Thyroid gland (tissue), 4 donors: ENCODE measurements around the gene NAA15.

Experiments
- POLR2A ChIP-seq, 2 donors: fragments of 450-650 bp; IDR thresholded peaks; one replicate each; pipeline ENCODE4 v1.6.1; 2017; ENCODE audit warnings: antibody characterized with exemption in 2 of 2, mild to moderate bottlenecking in 2 of 2, moderate library complexity in 1 of 2
- TF ChIP-seq, protein P1 (sequence below), 6 experiments: fragments of 200-600 bp in 3 of 6; fragments of 450-650 bp in 3 of 6; sonication (generic) in 3 of 6; IDR thresholded peaks; one replicate each; pipeline ENCODE4 v1.5.1; 2016 to 2019; ENCODE audit warnings: antibody characterized with exemption in 6 of 6, mild to moderate bottlenecking in 2 of 6, inconsistent platforms in 1 of 6, moderate library complexity in 1 of 6

DNA sequence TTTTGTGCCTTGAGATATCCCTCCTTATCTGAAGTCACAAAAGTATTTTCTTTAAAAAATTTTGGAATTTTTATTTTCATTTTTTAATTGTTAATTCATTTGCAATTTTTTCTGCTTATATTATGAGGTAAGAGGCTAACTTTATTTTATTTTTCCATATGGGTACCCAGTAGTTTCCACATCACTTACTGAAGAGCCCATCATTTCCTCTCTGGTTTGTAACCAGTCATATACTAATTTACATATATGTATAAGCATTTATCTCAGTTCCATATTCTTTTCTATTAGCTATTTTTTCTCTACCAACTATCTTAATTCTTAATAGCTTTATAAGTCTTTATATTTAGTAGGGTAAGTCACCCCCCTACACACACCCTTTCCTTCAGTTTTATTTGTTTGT, 48.3 kb upstream of the NAA15 start:
- no peak for TF ChIP-seq POLR2A (IDR thresholded peaks at IDR 0.05)
- TF ChIP-seq, protein P1, sequence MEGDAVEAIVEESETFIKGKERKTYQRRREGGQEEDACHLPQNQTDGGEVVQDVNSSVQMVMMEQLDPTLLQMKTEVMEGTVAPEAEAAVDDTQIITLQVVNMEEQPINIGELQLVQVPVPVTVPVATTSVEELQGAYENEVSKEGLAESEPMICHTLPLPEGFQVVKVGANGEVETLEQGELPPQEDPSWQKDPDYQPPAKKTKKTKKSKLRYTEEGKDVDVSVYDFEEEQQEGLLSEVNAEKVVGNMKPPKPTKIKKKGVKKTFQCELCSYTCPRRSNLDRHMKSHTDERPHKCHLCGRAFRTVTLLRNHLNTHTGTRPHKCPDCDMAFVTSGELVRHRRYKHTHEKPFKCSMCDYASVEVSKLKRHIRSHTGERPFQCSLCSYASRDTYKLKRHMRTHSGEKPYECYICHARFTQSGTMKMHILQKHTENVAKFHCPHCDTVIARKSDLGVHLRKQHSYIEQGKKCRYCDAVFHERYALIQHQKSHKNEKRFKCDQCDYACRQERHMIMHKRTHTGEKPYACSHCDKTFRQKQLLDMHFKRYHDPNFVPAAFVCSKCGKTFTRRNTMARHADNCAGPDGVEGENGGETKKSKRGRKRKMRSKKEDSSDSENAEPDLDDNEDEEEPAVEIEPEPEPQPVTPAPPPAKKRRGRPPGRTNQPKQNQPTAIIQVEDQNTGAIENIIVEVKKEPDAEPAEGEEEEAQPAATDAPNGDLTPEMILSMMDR (IDR thresholded peaks at IDR 0.05), result no peak
